Transverse colon (tissue), 4 donors: ENCODE measurements around the gene PXDC1. TPM values are rescaled to one million over a fixed set of nuclear protein-coding genes. Genes with fewer than 3 reads are reported as not detected.
A peak's percentile ranks its signal among the peaks of the same experiment; 100 is the strongest.

Experiments used
- DNase-seq: peaks from one replicate; pipeline ENCODE4 v3.0.0-alpha.2; 2019
- H3K27ac ChIP-seq, 4 donors: fragments of 200-600 bp; sonication (generic); 2 replicates each; pipeline ENCODE4 v1.5.1; 2016 to 2018; ENCODE audit warnings: inconsistent platforms in 4 of 4
- H3K27me3 ChIP-seq: fragments of 200-600 bp; sonication (generic); 2 replicates; pipeline ENCODE4 v1.5.1; 2017; ENCODE audit warnings: inconsistent platforms
- H3K36me3 ChIP-seq, 4 donors: fragments of 200-600 bp; sonication (generic); 2 replicates each; pipeline ENCODE4 v1.5.1; 2017 to 2019; ENCODE audit warnings: inconsistent platforms in 4 of 4
- H3K4me1 ChIP-seq, 4 donors: fragments of 200-600 bp; sonication (generic); 2 replicates each; pipeline ENCODE4 v1.5.1; 2017 to 2020; ENCODE audit warnings: inconsistent platforms in 4 of 4
- H3K4me3 ChIP-seq, 4 donors: fragments of 200-600 bp; sonication (generic); 1 replicate in 1 of 4; 2 replicates in 3 of 4; pipeline versions ENCODE4 v1.5.1 to v1.6.1; 2017 to 2019; ENCODE audit warnings: inconsistent platforms in 4 of 4
- H3K9me3 ChIP-seq, 2 donors: fragments of 200-600 bp; sonication (generic); 2 replicates each; pipeline ENCODE4 v1.5.1; 2017 to 2019; ENCODE audit warnings: inconsistent platforms in 2 of 2
- EP300 ChIP-seq: sonication (generic); formaldehyde crosslinking; IDR thresholded peaks from one replicate; pipeline ENCODE4 v1.6.1; 2017; ENCODE audit warnings: antibody characterized with exemption, low read depth
- POLR2A ChIP-seq: fragments of 450-650 bp; IDR thresholded peaks from one replicate; pipeline ENCODE4 v1.6.1; 2016; ENCODE audit warnings: antibody characterized with exemption, mild to moderate bottlenecking, moderate library complexity
- POLR2AphosphoS5 ChIP-seq, 3 donors: sonication (generic); formaldehyde crosslinking; IDR thresholded peaks; one replicate each; pipeline ENCODE4 v1.6.1; 2016; ENCODE audit warnings: antibody characterized with exemption in 3 of 3
- WGBS, 2 donors: methylation state at CpG; one replicate each; pipeline ENCODE4 v1.1.5; 2018; ENCODE audit warnings: low coverage in 1 of 2; 5-methylcytosine and 5-hydroxymethylcytosine counted together
- in situ Hi-C, 4 donors: fragments of 200-750 bp; cut with MboI; loops; one replicate each; pipeline versions ENCODE4 v1.15.0 to v1.15.1; 2017; ENCODE audit warnings: low sequenced_read_pairs in 3 of 4, low pct_ligation_motif_present in 1 of 4, low pct_unique_long_range_greater_than_20kb in 1 of 4
- intact Hi-C: fragments of 100-400 bp; cut with DNase I; formaldehyde crosslinking; loops from one replicate; pipeline ENCODE4 v1.15.1; 2023; ENCODE audit warnings: low total_unique reads
- total RNA-seq, 4 donors: library from RNA; depleted of rRNA; stranded (reverse); fragments of >200 nt; gene quantifications; one replicate each; pipeline ENCODE4 v1.1.0, GENCODE V29; 2016
- TF ChIP-seq, protein P1 (sequence below), 5 experiments: fragments of 200-600 bp in 3 of 5; fragments of 450-650 bp in 2 of 5; sonication (generic) in 3 of 5; IDR thresholded peaks; 1 replicate in 2 of 5; 2 replicates in 3 of 5; pipeline ENCODE4 v1.5.1; 2016 to 2017; ENCODE audit warnings: antibody characterized with exemption in 5 of 5, inconsistent platforms in 3 of 5, mild to moderate bottlenecking in 2 of 5, moderate library complexity in 1 of 5

PXDC1 gene
- total RNA-seq, 4 donors from 2014 or later, result 14.6 to 85.4 (median 44.3) TPM

- Histone ChIP-seq H3K4me1 (peaks cover 16 to 49% (median 37%) of the 10 kb centered on the region in 4 donors), H3K27me3 (no peaks in the 10 kb centered on the region), H3K4me3 (peak overlapping the region in 1 of 4 donors; percentile 20), H3K9me3 (no peaks in the 10 kb centered on the region), H3K36me3 (no peaks in the 10 kb centered on the region), H3K27ac (peak overlapping the region; percentile 62 to 84 (median 74))
- peak; percentile 91 for DNase-seq
- in situ Hi-C loops (loop anchor here (5.0 to 25.0 kb wide), 7 partner anchors 242 to 630 kb away; partner anchors contain the start of genes BPHL (in 2 of the 4), ECI2 (in 1 of the 4) and SLC22A23 (in 1 of the 4)), intact Hi-C loops (no loop called here)
- TF ChIP-seq EP300 (no peak), POLR2A (no peak), POLR2AphosphoS5 (IDR thresholded peaks at IDR 0.05) (peak in 1 of 3 donors; percentile 12)
- TF ChIP-seq, protein P1, sequence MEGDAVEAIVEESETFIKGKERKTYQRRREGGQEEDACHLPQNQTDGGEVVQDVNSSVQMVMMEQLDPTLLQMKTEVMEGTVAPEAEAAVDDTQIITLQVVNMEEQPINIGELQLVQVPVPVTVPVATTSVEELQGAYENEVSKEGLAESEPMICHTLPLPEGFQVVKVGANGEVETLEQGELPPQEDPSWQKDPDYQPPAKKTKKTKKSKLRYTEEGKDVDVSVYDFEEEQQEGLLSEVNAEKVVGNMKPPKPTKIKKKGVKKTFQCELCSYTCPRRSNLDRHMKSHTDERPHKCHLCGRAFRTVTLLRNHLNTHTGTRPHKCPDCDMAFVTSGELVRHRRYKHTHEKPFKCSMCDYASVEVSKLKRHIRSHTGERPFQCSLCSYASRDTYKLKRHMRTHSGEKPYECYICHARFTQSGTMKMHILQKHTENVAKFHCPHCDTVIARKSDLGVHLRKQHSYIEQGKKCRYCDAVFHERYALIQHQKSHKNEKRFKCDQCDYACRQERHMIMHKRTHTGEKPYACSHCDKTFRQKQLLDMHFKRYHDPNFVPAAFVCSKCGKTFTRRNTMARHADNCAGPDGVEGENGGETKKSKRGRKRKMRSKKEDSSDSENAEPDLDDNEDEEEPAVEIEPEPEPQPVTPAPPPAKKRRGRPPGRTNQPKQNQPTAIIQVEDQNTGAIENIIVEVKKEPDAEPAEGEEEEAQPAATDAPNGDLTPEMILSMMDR (IDR thresholded peaks at IDR 0.05), result peak; percentile 94 to 96 (median 95)
- WGBS, 2 donors, result 18 to 25% methylated on average over 9 to 37 of the region's 37 CpGs
Observed at GRCh38 chr6:3742426-3743344, 8.8 kb downstream of the PXDC1 start.

DNA sequence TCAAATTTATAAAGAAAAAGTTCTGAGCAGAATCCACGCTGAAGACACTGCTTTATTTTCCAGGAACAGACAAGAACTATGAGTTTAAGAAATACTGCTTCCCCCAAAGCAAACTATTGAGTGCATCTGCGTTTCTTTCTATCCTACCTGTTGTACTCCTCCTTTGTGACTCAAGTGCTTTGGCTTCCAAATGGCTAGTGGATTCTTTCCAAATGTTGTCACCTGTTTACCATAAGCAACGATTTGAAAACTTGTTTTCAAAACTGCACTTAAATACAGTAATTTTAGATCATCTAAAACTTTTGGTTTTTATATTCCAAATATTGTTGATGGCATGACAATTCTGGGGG is 9.5 kb downstream of the PXDC1 start:
- peak overlapping the region in 1 of 4 donors; percentile 20 for H3K4me3 ChIP-seq
- intact Hi-C loops, result no loop called here
- H3K27me3 ChIP-seq, result no peaks in the 10 kb centered on the region
- DNase-seq, result no peak
- H3K27ac ChIP-seq, result peak overlapping the region in 2 of 4 donors; percentile 62 to 71
- peaks cover 16 to 48% (median 35%) of the 10 kb centered on the region in 4 donors for H3K4me1 ChIP-seq
- H3K36me3 ChIP-seq, result no peaks in the 10 kb centered on the region
- WGBS, 2 donors, result 29 to 32% methylated on average over 3 of the region's 3 CpGs
- H3K9me3 ChIP-seq, result no peaks in the 10 kb centered on the region
- in situ Hi-C loops, result loop anchor here (5.0 to 25.0 kb wide), 7 partner anchors 243 to 630 kb away; partner anchors contain the start of genes BPHL (in 2 of the 4), ECI2 (in 1 of the 4) and SLC22A23 (in 1 of the 4)
- TF ChIP-seq EP300 (no peak), POLR2A (no peak), POLR2AphosphoS5 (IDR thresholded peaks at IDR 0.05) (no peak)
- TF ChIP-seq, protein P1 (IDR thresholded peaks at IDR 0.05), result no peak

DNA sequence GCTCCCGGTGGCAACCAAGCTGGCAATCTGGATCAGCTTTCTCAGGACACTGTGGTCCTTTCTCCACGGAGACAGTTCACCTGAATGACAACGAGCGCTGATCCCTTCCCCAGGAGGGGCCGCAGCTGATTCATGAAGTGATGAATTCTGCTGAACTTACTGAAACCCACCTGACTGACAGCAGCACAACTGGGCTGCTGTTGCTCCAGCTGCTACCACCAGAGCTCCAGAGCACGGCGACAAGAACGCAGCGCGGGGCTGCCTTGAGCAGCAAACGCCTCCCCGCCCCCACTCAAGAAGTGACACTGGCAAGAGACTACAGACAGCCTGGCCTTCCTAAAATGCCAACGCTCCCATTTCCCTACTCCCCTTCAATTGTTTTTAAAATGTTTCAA is 10.0 kb downstream of the PXDC1 start:
- in situ Hi-C loops, result loop anchor here (5.0 to 25.0 kb wide), 7 partner anchors 243 to 629 kb away; partner anchors contain the start of genes BPHL (in 2 of the 4), ECI2 (in 1 of the 4) and SLC22A23 (in 1 of the 4)
- Histone ChIP-seq H3K4me3 (no peak overlapping the region), H3K27ac (peak overlapping the region in 1 of 4 donors; percentile 15), H3K36me3 (no peaks in the 10 kb centered on the region), H3K9me3 (no peaks in the 10 kb centered on the region), H3K4me1 (peaks cover 16 to 47% (median 32%) of the 10 kb centered on the region in 4 donors), H3K27me3 (no peaks in the 10 kb centered on the region)
- intact Hi-C loops, result loop anchor here (2.0 kb wide), 1 partner anchor 193 kb away; no protein-coding TSS in a partner anchor
- DNase-seq, result peak; percentile 8
- WGBS, 2 donors, result 84 to 88% methylated on average over 7 to 13 of the region's 13 CpGs
- TF ChIP-seq POLR2A (no peak), POLR2AphosphoS5 (IDR thresholded peaks at IDR 0.05) (no peak), EP300 (no peak)
- TF ChIP-seq, protein P1 (IDR thresholded peaks at IDR 0.05), result no peak
